Upper lobe of left lung (tissue), 6 donors: Measurements from ENCODE around the gene ASIP. TPM values are rescaled to one million over a fixed set of nuclear protein-coding genes. Genes with fewer than 3 reads are reported as not detected.
"Not testable (repeated sequence)": the region's sequence is repeated elsewhere in the genome, so short reads cannot be mapped to it uniquely, and the experiment has no call there.

Source experiments
- ATAC-seq, 2 donors: fragments of 200-7000 bp; cut with Tn5 transposase; one replicate each; pipeline ENCODE4 v1.9.1; 2022; ENCODE audit warnings: mild to moderate bottlenecking in 2 of 2, moderate library complexity in 2 of 2; ENCODE audit not compliant: low FRiP score in 2 of 2
- DNase-seq, 2 donors: peaks; one replicate each; pipeline ENCODE4 v3.0.0-alpha.2; 2019 to 2020
- H3K27ac ChIP-seq, 4 donors: fragments of 200-600 bp; sonication (generic); one replicate each; pipeline ENCODE4 v1.5.1; 2016 to 2019
- H3K27me3 ChIP-seq, 4 donors: fragments of 200-600 bp; sonication (generic); one replicate each; pipeline ENCODE4 v1.5.1; 2017 to 2019
- H3K36me3 ChIP-seq, 4 donors: fragments of 200-600 bp; sonication (generic); one replicate each; pipeline ENCODE4 v1.5.1; 2016 to 2019
- H3K4me1 ChIP-seq, 4 donors: fragments of 200-600 bp; sonication (generic); one replicate each; pipeline ENCODE4 v1.5.1; 2018 to 2019
- H3K4me3 ChIP-seq, 4 donors: fragments of 200-600 bp; sonication (generic); one replicate each; pipeline ENCODE4 v1.5.1; 2017 to 2019; ENCODE audit warnings: mild to moderate bottlenecking in 2 of 4, moderate library complexity in 1 of 4
- H3K9me3 ChIP-seq, 4 donors: fragments of 200-600 bp; sonication (generic); one replicate each; pipeline ENCODE4 v1.5.1; 2018 to 2019
- CTCF ChIP-seq, 6 experiments: fragments of 450-650 bp in 4 of 6; fragments of 200-600 bp in 2 of 6; sonication (generic) in 2 of 6; IDR thresholded peaks; one replicate each; pipeline ENCODE4 v1.5.1; 2016 to 2019; ENCODE audit warnings: antibody characterized with exemption in 6 of 6
- EP300 ChIP-seq, 4 donors: sonication (generic); formaldehyde crosslinking; IDR thresholded peaks; one replicate each; pipeline ENCODE4 v1.5.1; 2017; ENCODE audit warnings: antibody characterized with exemption in 4 of 4, control low read depth in 2 of 4
- POLR2A ChIP-seq, 4 donors: fragments of 450-650 bp; IDR thresholded peaks; one replicate each; pipeline ENCODE4 v1.5.1; 2016 to 2017; ENCODE audit warnings: antibody characterized with exemption in 4 of 4, mild to moderate bottlenecking in 2 of 4
- POLR2AphosphoS5 ChIP-seq, 2 donors: sonication (generic); formaldehyde crosslinking; IDR thresholded peaks; one replicate each; pipeline ENCODE4 v1.5.1; 2017; ENCODE audit warnings: antibody characterized with exemption in 2 of 2
- WGBS, 2 donors: methylation state at CpG; one replicate each; pipeline ENCODE4 v1.1.5; 2017 to 2018; 5-methylcytosine and 5-hydroxymethylcytosine counted together
- total RNA-seq, 6 donors: library from RNA; depleted of rRNA in 4 of 6; stranded (reverse); fragments of >200 nt in 4 of 6; gene quantifications; one replicate each; pipeline versions ENCODE4 v1.1.0 to v1.2.1, GENCODE V29; 2016 to 2021
- donor health status: DM: no; HTN: no; CAD: no; lungs with moderate emphysema.
- donor health status: DM: no; HTN: yes; CAD: no; lungs with severe emphysema.

The ASIP gene
- total RNA-seq = under 1 TPM in 2 of 6 donors, not detected in 4; 0.47 to 0.54 TPM

DNA sequence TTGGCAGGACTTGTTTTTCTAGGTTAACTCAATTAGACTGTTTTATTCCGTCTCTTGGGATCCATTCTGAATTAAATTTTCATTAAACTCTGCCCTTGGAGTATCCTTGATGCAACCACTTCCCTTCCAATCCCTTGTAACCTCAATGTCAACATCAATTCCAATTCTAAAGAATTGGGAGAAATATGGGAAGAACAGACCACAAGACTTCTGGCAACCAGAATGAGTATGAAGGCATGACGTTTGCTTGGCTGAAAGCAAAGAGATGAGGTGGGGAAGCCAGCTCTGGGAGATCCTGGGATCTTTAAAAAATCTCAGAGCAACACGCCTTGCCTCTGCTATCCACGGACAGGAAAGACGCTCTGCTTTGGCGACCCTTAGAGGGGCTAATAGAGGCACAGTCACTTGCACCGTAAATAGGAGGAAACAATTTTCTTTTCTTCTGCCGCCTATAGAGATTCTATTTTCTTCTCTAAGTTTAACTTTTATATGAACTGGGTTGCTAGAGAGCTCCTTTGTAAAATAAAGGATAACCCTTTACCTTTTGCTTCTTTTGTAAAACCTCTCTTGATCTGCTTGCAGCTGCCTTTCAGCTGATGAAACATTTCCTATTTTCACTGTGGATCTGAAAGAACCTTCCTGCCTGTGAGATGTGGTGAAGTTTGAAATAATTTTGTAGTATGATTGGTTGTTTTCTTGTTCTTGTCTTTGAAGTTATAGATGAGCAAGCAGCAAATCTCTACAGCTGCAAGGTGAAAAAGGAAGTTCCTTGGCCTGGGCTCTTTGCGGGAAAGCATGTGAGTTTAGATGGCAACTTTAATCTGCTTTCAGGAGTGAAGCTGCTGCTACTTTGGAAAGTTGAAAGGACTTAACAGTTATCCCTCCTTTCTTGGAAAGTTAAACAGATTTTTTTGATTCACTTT is at the start of gene ASIP:
Gene ASIP, plus strand, starts transcription at position 731 of the 923 bp plus-strand sequence. CDS start 18,952 bp downstream, outside the sequence.
- Histone ChIP-seq H3K4me1 (no peaks in the 10 kb centered on the region), H3K27ac (no peak within 1 kb of the TSS), H3K36me3 (no peaks in the 10 kb centered on the region), H3K27me3 (no peaks in the 10 kb centered on the region), H3K9me3 (peaks cover 5 to 10% (median 7%) of the 10 kb centered on the region in 4 donors), H3K4me3 (no peak within 1 kb of the TSS)
- DNase-seq (no peak), ATAC-seq (no peak)
- 66 to 69% methylated on average over 9 of the region's 9 CpGs for WGBS, 2 donors
- TF ChIP-seq CTCF (IDR thresholded peaks at IDR 0.05) (no peak), EP300 (IDR thresholded peaks at IDR 0.05) (no peak), POLR2A (IDR thresholded peaks at IDR 0.05) (no peak), POLR2AphosphoS5 (IDR thresholded peaks at IDR 0.05) (no peak)

DNA sequence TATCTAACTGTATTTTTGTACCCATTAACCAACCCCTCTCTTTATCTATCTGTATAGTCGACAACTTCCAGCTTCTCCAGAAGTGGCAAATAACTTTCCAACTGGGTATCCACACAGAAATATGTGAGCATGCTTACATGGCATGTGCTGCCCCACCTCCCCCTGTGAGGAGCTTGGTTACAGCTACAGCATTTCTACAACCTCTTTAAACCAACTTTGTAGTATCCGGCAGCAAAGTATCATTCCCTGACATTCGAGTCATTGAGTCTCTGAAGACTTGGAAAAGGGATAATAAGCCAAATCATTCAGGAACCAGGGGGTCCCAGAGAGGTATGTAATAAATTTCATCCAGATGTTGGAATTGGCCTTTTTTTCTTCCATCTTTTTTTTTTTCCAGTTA is 48.2 kb upstream of the ASIP start:
- Histone ChIP-seq H3K9me3 (no peaks in the 10 kb centered on the region), H3K4me1 (peaks cover 0 to 5% (median 0%) of the 10 kb centered on the region in 4 donors), H3K27ac (no peak overlapping the region), H3K4me3 (no peak overlapping the region), H3K36me3 (no peaks in the 10 kb centered on the region), H3K27me3 (no peaks in the 10 kb centered on the region)
- ATAC-seq = no peak
- no peak for DNase-seq
- TF ChIP-seq POLR2A (IDR thresholded peaks at IDR 0.05) (no peak), EP300 (IDR thresholded peaks at IDR 0.05) (no peak), POLR2AphosphoS5 (IDR thresholded peaks at IDR 0.05) (no peak), CTCF (IDR thresholded peaks at IDR 0.05) (no peak)
- WGBS, 2 donors = 74 to 77% methylated on average over 3 of the region's 3 CpGs

GRCh38 chr20:34199183-34199582 is 42.0 kb upstream of the ASIP start:
- ATAC-seq (no peak), DNase-seq (no peak)
- TF ChIP-seq EP300 (IDR thresholded peaks at IDR 0.05) (no peak), CTCF (IDR thresholded peaks at IDR 0.05) (no peak)
- 66 to 69% methylated on average over 3 of the region's 3 CpGs for WGBS, 2 donors
- Histone ChIP-seq H3K4me3 (no peak overlapping the region), H3K27me3 (no peaks in the 10 kb centered on the region), H3K9me3 (no peaks in the 10 kb centered on the region), H3K4me1 (no peaks in the 10 kb centered on the region), H3K36me3 (no peaks in the 10 kb centered on the region), H3K27ac (no peak overlapping the region)

DNA sequence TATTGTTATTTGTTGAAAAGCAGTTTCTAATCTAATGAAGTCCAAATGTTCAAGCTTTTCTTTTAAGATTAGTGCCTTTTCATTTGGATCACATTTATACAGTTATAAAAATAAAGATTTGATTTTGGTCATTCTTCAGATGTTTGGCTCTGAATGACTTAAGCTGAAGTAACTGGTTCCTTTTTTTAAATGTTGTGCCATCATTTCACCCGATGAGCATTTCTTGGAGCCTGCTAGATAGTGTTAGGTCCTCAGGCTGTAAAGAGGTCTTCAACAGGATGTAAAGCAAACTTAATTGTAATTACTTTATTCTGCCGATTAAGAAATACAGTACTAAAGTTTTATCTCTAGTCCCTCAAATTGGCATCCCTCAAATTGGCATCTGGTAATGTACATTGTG is 41.2 kb upstream of the ASIP start:
- ATAC-seq = no peak
- Histone ChIP-seq H3K27ac (no peak overlapping the region), H3K4me1 (no peaks in the 10 kb centered on the region), H3K4me3 (no peak overlapping the region), H3K9me3 (no peaks in the 10 kb centered on the region), H3K27me3 (no peaks in the 10 kb centered on the region), H3K36me3 (no peaks in the 10 kb centered on the region)
- WGBS, 2 donors = 64 to 66% methylated on average over 2 of the region's 2 CpGs
- no peak for DNase-seq
- TF ChIP-seq POLR2AphosphoS5 (IDR thresholded peaks at IDR 0.05) = no peak
- no peak for TF ChIP-seq CTCF (IDR thresholded peaks at IDR 0.05)
- TF ChIP-seq POLR2A (IDR thresholded peaks at IDR 0.05) = no peak

GRCh38 chr20:34201531-34201930 is 39.7 kb upstream of the ASIP start:
- ATAC-seq (no peak), DNase-seq (no peak)
- Histone ChIP-seq H3K4me1 (no peaks in the 10 kb centered on the region), H3K9me3 (no peaks in the 10 kb centered on the region), H3K27ac (no peak overlapping the region), H3K4me3 (no peak overlapping the region), H3K36me3 (no peaks in the 10 kb centered on the region), H3K27me3 (no peaks in the 10 kb centered on the region)
- TF ChIP-seq CTCF (IDR thresholded peaks at IDR 0.05) (no peak), POLR2A (IDR thresholded peaks at IDR 0.05) (no peak), EP300 (IDR thresholded peaks at IDR 0.05) (no peak), POLR2AphosphoS5 (IDR thresholded peaks at IDR 0.05) (no peak)
- WGBS, 2 donors = 83 to 94% methylated on average over 4 of the region's 4 CpGs

DNA sequence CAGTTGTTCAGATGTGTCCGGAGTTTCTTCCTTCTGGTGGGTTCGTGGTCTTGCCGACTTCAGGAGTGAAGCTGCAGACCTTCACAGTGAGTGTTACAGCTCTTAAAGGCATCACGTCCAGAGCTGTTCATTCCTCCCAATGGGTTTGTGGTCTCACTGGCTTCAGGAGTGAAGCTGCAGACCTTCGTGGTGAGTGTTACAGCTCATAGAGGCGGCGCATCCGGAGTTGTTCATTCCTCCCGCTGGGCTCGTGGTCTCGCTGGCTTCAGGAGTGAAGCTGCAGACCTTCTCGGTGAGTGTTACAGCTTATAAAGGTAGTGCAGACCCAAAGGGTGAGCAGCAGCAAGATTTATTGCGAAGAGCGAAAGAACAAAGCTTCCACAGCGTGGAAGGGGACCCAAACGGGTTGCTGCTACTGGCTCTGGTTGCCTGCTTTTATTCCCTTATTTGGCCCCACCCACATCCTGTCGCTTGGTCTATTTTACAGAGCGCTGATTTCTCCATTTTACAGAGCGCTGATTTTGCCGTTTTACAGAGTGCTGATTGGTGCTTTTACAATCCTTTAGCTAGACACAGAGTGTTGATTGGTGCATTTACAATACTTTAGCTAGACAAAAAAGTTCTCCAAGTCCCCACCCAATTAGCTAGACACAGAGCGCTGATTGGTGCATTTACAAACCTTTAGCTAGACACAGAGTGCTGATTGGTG is 35.9 kb upstream of the ASIP start:
- not testable (repeated sequence) for ATAC-seq, H3K27ac ChIP-seq, DNase-seq, H3K4me3 ChIP-seq, H3K27me3 ChIP-seq, H3K36me3 ChIP-seq, H3K4me1 ChIP-seq, H3K9me3 ChIP-seq
- 77 to 78% methylated on average over 21 of the region's 21 CpGs for WGBS, 2 donors
